K562 (cell line): ENCODE results near the gene RAMP2. TPM values are rescaled to one million over a fixed set of nuclear protein-coding genes. Genes with fewer than 3 reads are reported as not detected.

Experiments used
- CBFA2T2 ChIP-seq: fragments of 450-650 bp; conservative IDR thresholded peaks from 2 replicates; pipeline ENCODE4 v1.6.1; 2017; ENCODE audit warnings: mild to moderate bottlenecking
- CEBPB ChIP-seq: fragments of 450-650 bp; IDR thresholded peaks from 2 replicates; pipeline ENCODE4 v1.6.1; 2016; ENCODE audit warnings: missing genetic modification characterization, missing compliant biosample characterization
- CREM ChIP-seq: IDR thresholded peaks from 2 replicates; pipeline ENCODE4 v1.6.1; 2014; ENCODE audit warnings: antibody characterized with exemption, low read depth
- FUS ChIP-seq: fragments of 200-400 bp; formaldehyde crosslinking; optimal IDR thresholded peaks from 2 replicates; pipeline ENCODE3; 2017; ENCODE audit warnings: low read depth, low read length
- KHSRP ChIP-seq: fragments of 450-650 bp; IDR thresholded peaks from 2 replicates; pipeline ENCODE4 v1.6.1; 2017
- MAFK ChIP-seq: IDR thresholded peaks from 2 replicates; pipeline ENCODE4 v1.6.1; 2011; ENCODE audit warnings: low read length, improper control_type of control experiment
- NCOA1 ChIP-seq: fragments of 450-650 bp; IDR thresholded peaks from 2 replicates; pipeline ENCODE4 v1.6.1; 2016; ENCODE audit warnings: low read depth
- NRF1 ChIP-seq, 2 experiments: fragments of 450-650 bp; IDR thresholded peaks in 1 of 2; conservative IDR thresholded peaks in 1 of 2; 2 replicates each; pipeline ENCODE4 v1.6.1; 2014; ENCODE audit warnings: mild to moderate bottlenecking in 2 of 2
- PHTF2 ChIP-seq: fragments of 250-450 bp; sonication (Bioruptor Pico); IDR thresholded peaks from 2 replicates; pipeline ENCODE4 v1.5.0; 2021; ENCODE audit warnings: mild to moderate bottlenecking
- RBBP5 ChIP-seq: fragments of 200-600 bp; sonication (generic); IDR thresholded peaks from 2 replicates; pipeline ENCODE4 v1.6.1; 2012; ENCODE audit warnings: borderline replicate concordance, mild to moderate bottlenecking, low read length, control low read depth, inconsistent platforms; ENCODE audit not compliant: insufficient read depth, poor library complexity, severe bottlenecking
- SNRNP70 ChIP-seq: fragments of 200-400 bp; formaldehyde crosslinking; optimal IDR thresholded peaks from 2 replicates; pipeline ENCODE3; 2017; ENCODE audit warnings: low read depth, low read length
- SRSF7 ChIP-seq: fragments of 200-400 bp; formaldehyde crosslinking; optimal IDR thresholded peaks from 2 replicates; pipeline ENCODE3; 2017; ENCODE audit warnings: mild to moderate bottlenecking, low read depth, low read length
- ZFX ChIP-seq: sonication (generic); formaldehyde crosslinking; IDR thresholded peaks from 2 replicates; pipeline ENCODE4 v1.8.0; 2022; ENCODE audit warnings: mild to moderate bottlenecking, missing genetic modification reagents, moderate library complexity
- ZNF143 ChIP-seq: sonication (generic); formaldehyde crosslinking; IDR thresholded peaks from 2 replicates; pipeline ENCODE4 v1.9.0; 2022; ENCODE audit warnings: mild to moderate bottlenecking, missing genetic modification reagents
- ZNF24 ChIP-seq: fragments of 450-650 bp; IDR thresholded peaks from 2 replicates; pipeline ENCODE4 v1.6.1; 2016
- ZNF324 ChIP-seq: fragments of 250-450 bp; sonication (Bioruptor Pico); IDR thresholded peaks from 2 replicates; pipeline ENCODE4 v1.4.0; 2020; ENCODE audit warnings: mild to moderate bottlenecking
- ZNF384 ChIP-seq: IDR thresholded peaks from 2 replicates; pipeline ENCODE4 v1.6.1; 2012; ENCODE audit warnings: low read depth, low read length, improper control_type of control experiment
- ZNF561 ChIP-seq: fragments of 450-650 bp; formaldehyde crosslinking; conservative IDR thresholded peaks from 2 replicates; pipeline ENCODE4 v1.4.0; 2020; ENCODE audit warnings: mild to moderate bottlenecking, moderate library complexity
- ZNF644 ChIP-seq: fragments of 200-800 bp; sonication (Bioruptor generic); IDR thresholded peaks from 2 replicates; pipeline ENCODE4 v1.6.1; 2016; ENCODE audit warnings: low read depth, missing genetic modification characterization, missing compliant biosample characterization
- polyA plus RNA-seq, 8 experiments: library from polyadenylated mRNA; depleted of rRNA in 4 of 8; stranded (reverse) in 5 of 8; unstranded in 3 of 8; fragments of >200 nt; fragmentation: Nextera tagmentation in 2 of 8; fragmentation: Illumina TruSeq in 1 of 8; extraction: Ambion mirVana in 2 of 8; extraction: Trizol in 1 of 8; gene quantifications; 2 replicates each; pipeline versions ENCODE4 v1.2.1 to v1.2.3, GENCODE V29; 2011 to 2014; ENCODE audit warnings: inconsistent platforms in 1 of 8, missing spikeins in 1 of 8
- total RNA-seq, 7 experiments: library from RNA; depleted of rRNA in 6 of 7; stranded (reverse); fragments of >200 nt in 6 of 7; fragmentation: Illumina TruSeq in 2 of 7; extraction: Trizol in 2 of 7; gene quantifications; 2 replicates each; pipeline versions ENCODE4 v1.2.1 to v1.2.3, GENCODE V29; 2011 to 2021; ENCODE audit warnings: low replicate concordance in 1 of 7
- TF ChIP-seq, protein P1 (sequence below): fragments of 250-450 bp; sonication (Bioruptor Pico); IDR thresholded peaks from 2 replicates; pipeline ENCODE4 v1.5.0; 2021
- TF ChIP-seq, protein P2 (sequence below): fragments of 250-450 bp; sonication (Bioruptor Pico); IDR thresholded peaks from 2 replicates; pipeline ENCODE4 v1.4.0; 2020; ENCODE audit warnings: mild to moderate bottlenecking, moderate library complexity
- TF ChIP-seq, protein P3 (sequence below): fragments of 450-650 bp; IDR thresholded peaks from 2 replicates; pipeline ENCODE4 v1.6.1; 2016; ENCODE audit warnings: mild to moderate bottlenecking
- TF ChIP-seq, protein P4 (sequence below): fragments of 450-650 bp; IDR thresholded peaks from 2 replicates; pipeline ENCODE4 v1.7.1; 2018; ENCODE audit warnings: mild to moderate bottlenecking, low read depth; ENCODE audit not compliant: partially characterized antibody

RAMP2 gene
- total and polyA plus RNA-seq, 9 of the 15 experiments (the other 6 are each of a cell fraction or from before 2014, with no cell fraction given), result not detected

DNA sequence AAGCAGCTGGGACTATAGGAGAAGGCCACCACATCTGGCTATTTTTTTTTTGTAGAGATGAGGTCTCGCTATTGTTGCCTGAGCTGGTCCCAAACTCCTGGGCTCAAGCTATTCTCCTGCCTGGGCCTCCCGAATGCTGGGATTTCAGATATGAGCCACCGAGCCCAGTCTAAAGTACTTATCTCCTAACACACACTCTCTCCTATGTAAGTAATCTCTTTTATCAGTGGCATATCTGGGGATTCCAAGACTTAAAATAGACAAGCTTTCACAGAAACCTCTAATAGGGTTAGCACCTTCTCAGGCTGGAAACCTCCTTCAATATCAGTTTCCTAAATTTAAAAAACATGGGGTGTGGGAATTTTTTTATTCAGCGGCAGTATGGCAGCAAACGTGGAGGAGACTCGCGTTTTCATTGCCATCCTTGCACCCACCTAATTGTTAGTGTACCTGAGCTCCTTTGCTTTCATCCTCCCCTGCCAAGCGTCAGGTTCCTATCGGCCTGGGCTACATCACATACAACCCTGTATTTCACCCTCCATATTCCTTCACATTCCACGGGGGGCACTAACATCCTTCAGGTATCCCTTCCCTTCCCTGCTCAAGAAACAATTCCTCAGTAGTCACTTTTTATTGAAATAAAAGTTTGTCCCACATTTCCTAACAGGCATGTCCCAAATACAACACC, 17.3 kb upstream of the RAMP2 start (continued):
- TF ChIP-seq CREM (no peak), ZNF384 (no peak), ZNF143 (CRISPR knock-in tag) (no peak), RBBP5 (peak; percentile 54), ZNF24 (no peak), KHSRP (no peak), NRF1 (conservative IDR thresholded peaks at IDR 0.05 in 1 of 2, IDR thresholded peaks at IDR 0.05 in 1 of 2) (no peak; a peak in 2 of 4 replicates), NCOA1 (peak; percentile 60; the same call in 1 of the 2 replicates), ZNF561 (CRISPR knock-in tag) (no peak), FUS (no peak), PHTF2 (CRISPR knock-in tag) (no peak), SRSF7 (no peak), ZFX (CRISPR knock-in tag) (no peak), CEBPB (no peak), ZNF644 (tag) (peak; percentile 80; the same call in 1 of the 2 replicates), SNRNP70 (no peak), MAFK (no peak), CBFA2T2 (peak; percentile 90), ZNF324 (CRISPR knock-in tag) (no peak)
- TF ChIP-seq, protein P1, sequence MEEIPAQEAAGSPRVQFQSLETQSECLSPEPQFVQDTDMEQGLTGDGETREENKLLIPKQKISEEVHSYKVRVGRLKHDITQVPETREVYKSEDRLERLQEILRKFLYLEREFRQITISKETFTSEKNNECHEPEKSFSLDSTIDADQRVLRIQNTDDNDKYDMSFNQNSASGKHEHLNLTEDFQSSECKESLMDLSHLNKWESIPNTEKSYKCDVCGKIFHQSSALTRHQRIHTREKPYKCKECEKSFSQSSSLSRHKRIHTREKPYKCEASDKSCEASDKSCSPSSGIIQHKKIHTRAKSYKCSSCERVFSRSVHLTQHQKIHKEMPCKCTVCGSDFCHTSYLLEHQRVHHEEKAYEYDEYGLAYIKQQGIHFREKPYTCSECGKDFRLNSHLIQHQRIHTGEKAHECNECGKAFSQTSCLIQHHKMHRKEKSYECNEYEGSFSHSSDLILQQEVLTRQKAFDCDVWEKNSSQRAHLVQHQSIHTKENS (CRISPR knock-in tag), result no peak
- TF ChIP-seq, protein P2, sequence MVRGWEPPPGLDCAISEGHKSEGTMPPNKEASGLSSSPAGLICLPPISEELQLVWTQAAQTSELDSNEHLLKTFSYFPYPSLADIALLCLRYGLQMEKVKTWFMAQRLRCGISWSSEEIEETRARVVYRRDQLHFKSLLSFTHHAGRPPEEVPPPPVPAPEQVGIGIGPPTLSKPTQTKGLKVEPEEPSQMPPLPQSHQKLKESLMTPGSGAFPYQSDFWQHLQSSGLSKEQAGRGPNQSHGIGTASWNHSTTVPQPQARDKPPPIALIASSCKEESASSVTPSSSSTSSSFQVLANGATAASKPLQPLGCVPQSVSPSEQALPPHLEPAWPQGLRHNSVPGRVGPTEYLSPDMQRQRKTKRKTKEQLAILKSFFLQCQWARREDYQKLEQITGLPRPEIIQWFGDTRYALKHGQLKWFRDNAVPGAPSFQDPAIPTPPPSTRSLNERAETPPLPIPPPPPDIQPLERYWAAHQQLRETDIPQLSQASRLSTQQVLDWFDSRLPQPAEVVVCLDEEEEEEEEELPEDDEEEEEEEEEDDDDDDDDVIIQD (CRISPR knock-in tag), result no peak
- TF ChIP-seq, protein P3, sequence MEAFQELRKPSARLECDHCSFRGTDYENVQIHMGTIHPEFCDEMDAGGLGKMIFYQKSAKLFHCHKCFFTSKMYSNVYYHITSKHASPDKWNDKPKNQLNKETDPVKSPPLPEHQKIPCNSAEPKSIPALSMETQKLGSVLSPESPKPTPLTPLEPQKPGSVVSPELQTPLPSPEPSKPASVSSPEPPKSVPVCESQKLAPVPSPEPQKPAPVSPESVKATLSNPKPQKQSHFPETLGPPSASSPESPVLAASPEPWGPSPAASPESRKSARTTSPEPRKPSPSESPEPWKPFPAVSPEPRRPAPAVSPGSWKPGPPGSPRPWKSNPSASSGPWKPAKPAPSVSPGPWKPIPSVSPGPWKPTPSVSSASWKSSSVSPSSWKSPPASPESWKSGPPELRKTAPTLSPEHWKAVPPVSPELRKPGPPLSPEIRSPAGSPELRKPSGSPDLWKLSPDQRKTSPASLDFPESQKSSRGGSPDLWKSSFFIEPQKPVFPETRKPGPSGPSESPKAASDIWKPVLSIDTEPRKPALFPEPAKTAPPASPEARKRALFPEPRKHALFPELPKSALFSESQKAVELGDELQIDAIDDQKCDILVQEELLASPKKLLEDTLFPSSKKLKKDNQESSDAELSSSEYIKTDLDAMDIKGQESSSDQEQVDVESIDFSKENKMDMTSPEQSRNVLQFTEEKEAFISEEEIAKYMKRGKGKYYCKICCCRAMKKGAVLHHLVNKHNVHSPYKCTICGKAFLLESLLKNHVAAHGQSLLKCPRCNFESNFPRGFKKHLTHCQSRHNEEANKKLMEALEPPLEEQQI, result peak; percentile 82
- TF ChIP-seq, protein P4, sequence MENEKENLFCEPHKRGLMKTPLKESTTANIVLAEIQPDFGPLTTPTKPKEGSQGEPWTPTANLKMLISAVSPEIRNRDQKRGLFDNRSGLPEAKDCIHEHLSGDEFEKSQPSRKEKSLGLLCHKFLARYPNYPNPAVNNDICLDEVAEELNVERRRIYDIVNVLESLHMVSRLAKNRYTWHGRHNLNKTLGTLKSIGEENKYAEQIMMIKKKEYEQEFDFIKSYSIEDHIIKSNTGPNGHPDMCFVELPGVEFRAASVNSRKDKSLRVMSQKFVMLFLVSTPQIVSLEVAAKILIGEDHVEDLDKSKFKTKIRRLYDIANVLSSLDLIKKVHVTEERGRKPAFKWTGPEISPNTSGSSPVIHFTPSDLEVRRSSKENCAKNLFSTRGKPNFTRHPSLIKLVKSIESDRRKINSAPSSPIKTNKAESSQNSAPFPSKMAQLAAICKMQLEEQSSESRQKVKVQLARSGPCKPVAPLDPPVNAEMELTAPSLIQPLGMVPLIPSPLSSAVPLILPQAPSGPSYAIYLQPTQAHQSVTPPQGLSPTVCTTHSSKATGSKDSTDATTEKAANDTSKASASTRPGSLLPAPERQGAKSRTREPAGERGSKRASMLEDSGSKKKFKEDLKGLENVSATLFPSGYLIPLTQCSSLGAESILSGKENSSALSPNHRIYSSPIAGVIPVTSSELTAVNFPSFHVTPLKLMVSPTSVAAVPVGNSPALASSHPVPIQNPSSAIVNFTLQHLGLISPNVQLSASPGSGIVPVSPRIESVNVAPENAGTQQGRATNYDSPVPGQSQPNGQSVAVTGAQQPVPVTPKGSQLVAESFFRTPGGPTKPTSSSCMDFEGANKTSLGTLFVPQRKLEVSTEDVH, result no peak
